GM18507 (cell line): ENCODE data around the gene LIPA.

Source experiments
- DNase-seq: peaks from one replicate; pipeline ENCODE4 v3.0.0; 2011; ENCODE audit warnings: low read depth; ENCODE audit not compliant: insufficient read length; ENCODE audit errors: extremely low spot score
- FAIRE-seq: peaks from 2 replicates; lab custom pipeline; 2011; peaks lifted over from hg19 to GRCh38; lab: Jason Lieb, UNC

The LIPA gene

GRCh38 chr10:89242840-89243568, 8.6 kb downstream of the LIPA start:
- peak; percentile 78 for FAIRE-seq

DNA sequence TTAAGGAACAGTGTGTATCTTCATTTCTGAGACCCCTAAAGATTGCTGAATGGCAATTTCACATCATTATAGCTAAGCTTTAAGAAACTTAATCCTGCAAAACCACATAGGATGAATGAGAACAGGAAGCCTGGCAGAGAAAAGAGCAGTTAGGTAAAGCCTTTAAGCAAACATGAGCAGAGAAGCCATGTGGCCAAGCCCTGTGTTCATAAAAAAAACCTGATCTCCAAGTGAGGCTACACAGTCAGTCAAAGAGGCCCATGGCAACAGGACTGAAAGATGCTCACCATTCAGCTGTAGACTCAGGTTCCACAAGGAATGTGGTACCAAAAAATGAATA, 9.3 kb downstream of the LIPA start:
- peak; percentile 56 for FAIRE-seq

More at GRCh38 chr10:89242840-89243568, 8.6 kb downstream of the LIPA start:
- no peak for DNase-seq

DNA sequence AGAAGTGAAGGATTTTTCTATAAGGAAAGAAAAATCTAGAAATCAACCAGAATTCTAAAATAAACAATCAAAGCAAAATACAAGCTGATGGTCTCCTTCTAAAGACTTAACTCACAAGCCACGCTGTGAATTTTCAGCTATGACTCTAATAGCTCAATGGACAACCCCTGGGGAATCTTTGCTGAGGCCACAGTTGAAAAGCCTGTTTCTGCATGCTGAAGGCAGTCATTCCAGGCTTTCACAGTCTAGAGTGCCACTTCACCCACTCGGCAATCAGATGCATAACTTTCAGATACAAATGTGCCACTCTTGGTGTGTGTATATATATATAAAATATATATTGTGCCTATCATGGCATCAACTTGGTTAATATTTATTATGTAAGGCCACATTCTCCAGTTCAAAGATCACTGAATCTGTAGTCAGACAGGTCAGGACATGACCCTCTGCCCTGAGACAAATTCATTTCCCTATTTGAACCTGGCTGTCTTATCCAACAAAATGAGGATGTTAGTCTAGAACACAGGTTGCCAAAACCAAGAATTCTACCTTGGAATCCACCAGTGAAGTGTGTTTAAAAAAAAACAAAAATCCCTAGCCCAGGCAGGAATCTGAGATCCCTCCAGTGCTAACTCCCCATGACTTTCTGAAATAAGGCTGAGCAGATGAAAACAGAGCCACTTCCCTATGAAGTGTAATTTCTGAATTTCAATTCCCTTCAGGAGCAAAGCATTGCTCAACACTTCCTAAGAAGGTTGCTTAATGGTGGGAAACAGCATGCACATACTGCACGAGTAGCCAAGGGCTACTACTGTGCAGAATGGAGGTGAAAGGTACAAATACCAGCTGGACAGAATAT, 9.9 kb downstream of the LIPA start:
- DNase-seq = no peak
- FAIRE-seq = peak; percentile 76

More for the DNA sequence above, 9.3 kb downstream of the LIPA start:
- no peak for DNase-seq

- no peak for DNase-seq
- FAIRE-seq = peak; percentile 49
Measured at GRCh38 chr10:89241026-89241425, 10.5 kb downstream of the LIPA start.

GRCh38 chr10:89240519-89240918, 11.1 kb downstream of the LIPA start:
- FAIRE-seq (no peak), DNase-seq (no peak)

DNA sequence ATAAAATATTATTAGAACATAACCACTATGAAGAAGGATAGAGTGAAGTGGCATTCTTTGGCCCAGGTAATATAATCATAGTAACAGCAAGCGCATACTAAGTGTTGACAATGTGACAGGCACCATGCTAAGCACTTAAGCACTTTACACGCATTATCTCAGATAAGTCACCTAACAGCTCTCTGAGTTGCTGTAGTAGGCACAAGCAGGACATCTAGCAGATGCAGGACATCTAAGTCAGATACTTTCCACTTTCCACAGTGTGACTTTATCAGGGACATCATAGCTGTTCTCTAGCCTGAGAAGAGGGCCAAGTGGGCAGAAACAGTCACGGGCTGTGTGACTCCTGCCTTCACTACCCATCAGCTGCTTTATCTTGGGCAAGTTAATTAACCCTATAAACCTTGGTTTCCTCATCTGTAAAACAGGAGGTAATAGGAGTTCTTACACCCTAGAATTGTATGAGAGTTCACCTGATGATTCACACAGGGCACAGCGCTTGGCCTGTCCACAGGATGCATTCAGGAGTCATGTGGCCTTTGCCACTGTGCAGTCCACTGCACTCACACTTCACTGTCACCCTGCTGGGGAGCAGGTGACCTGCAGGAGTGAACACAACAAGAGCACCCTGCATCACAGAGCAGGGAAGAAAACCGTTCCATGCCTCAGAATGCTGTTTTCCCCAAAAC, 12.5 kb downstream of the LIPA start:
- no peak for FAIRE-seq
- no peak for DNase-seq

- no peak for DNase-seq
Measured at GRCh38 chr10:89237849-89238248, 13.7 kb downstream of the LIPA start.

GRCh38 chr10:89236226-89236797, 15.3 kb downstream of the LIPA start:
- no peak for FAIRE-seq

More at GRCh38 chr10:89237849-89238248, 13.7 kb downstream of the LIPA start:
- no peak for FAIRE-seq

GRCh38 chr10:89235073-89235798, 16.3 kb downstream of the LIPA start:
- DNase-seq (no peak), FAIRE-seq (no peak)

More at GRCh38 chr10:89236226-89236797, 15.3 kb downstream of the LIPA start:
- DNase-seq = no peak

DNA sequence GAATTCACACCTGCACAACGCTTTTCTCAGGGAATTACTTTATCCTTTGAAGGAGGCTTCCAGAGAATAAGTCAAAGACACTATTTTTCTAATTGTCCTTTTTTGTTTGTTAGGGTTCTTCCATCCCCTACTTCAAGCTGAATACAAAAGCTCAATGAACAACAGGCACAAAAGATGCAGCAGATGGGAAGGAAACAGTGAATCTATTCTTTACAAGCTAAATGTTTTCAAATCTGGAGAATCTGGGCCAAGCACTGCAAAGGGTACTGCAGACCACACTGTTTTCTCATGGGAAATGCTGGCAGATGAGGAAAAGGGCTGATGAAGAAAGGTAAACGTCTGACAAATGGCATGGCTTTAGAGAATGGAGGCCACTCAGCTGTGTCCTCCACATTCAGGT, 18.5 kb downstream of the LIPA start:
- DNase-seq (no peak), FAIRE-seq (no peak)

DNA sequence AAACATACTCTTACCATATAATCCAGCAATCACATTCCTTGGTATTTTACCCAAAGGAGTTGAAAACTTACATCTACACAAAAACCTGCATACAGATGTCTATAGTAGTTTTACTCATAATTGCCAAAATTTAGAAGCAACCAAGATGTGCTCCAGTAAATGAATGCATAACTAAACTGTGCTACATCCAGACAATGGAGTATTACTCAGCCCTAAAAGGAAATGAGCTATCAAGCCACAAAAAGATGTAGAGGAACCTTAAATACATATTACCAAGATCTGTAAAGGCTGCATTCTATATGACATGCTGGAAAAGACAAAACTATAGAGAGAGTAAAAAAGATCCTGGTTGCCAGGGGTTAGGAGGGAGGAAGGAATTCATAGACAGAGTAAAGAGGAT, 22.6 kb downstream of the LIPA start:
- FAIRE-seq (peak; percentile 29), DNase-seq (no peak)

DNA sequence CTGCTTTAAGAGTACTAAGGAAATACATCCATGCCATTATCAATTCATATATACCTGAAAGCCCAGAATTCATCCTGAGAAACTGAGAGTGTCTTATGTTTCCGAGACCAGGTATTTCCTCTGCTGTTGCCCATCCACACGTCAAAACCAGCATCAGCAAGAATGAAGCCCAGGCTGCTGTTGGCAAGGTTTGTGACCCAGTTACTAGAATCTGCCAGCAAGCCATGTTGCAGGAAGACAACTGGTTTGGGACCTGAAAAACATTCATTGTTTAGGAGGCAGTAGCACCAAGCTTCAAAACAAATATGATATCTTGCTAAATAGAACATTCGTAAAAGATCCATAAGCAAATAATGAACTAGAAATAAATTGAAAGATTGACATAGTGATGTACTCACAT, 23.4 kb downstream of the LIPA start:
- FAIRE-seq (no peak), DNase-seq (no peak)

DNA sequence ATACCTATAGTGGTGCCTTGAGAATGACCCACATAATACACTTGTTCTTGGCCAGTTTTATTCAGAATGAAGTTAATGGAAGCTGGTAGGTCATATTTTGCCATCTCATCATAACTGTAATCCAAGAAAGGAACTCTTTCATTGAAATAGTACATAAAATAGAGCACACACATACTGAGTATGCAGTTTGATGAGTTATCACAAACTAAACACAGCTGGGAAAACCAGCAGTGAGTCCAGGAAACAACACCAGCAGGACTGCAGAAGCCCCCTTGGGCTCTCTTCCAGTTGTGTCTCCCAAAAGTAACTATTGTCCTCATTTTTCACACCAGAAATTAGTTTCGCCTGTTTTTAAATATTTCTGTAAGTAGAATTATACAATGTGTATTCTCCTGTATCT, 24.7 kb downstream of the LIPA start:
- FAIRE-seq = no peak
- DNase-seq = no peak

DNA sequence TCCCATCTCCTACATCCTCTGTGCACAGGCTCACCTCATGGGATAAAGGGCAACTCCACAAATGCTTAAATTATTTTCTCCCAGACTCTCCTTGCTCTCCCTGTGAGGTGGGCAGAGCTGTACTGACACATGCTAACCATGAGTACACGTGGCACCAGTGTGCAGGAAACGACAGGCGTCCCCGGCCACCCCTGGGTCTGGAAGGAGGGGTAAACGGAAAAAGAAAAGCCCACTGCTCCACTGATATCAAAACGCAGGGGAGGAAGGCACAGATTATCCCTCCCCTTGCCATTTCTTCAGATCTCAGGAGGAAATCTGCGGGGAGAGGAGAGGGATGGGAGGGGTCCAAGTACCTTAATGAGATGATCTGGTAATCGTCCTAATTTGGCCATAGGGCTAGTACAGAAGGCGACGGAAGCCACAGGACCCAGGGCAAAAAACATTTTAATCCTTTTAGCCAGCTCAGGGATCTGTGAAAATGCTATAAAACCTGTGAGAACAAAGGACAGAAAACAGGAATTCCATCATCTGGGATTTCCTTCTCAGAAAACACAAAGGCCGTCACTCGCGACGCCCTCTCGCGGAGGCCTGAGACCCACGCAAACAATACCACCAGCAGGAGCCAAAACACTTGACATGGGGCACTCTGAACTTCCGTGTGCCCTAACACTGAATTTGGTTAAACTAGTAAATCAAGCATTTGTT, 26.7 kb downstream of the LIPA start:
- FAIRE-seq (no peak), DNase-seq (no peak)

DNA sequence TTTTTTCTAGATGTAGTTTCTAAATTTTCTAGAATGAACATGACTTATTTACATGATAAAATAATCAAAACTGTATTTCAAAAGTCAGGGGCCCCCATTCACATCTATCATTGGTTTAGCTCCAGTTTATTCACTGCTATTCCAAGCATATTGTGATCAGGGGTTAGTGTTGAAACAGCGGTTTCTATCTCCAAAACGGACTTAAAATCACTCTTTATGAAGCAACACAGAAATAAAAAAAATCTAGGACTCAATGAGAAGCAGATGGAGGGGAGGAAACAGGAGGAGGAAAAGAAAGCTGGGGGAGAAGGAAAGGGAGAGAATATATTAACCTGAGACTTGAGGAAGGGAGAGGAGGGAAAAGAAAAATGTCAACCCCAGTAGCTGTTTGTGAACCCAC, 29.7 kb downstream of the LIPA start:
- DNase-seq = no peak
- FAIRE-seq = no peak

DNA sequence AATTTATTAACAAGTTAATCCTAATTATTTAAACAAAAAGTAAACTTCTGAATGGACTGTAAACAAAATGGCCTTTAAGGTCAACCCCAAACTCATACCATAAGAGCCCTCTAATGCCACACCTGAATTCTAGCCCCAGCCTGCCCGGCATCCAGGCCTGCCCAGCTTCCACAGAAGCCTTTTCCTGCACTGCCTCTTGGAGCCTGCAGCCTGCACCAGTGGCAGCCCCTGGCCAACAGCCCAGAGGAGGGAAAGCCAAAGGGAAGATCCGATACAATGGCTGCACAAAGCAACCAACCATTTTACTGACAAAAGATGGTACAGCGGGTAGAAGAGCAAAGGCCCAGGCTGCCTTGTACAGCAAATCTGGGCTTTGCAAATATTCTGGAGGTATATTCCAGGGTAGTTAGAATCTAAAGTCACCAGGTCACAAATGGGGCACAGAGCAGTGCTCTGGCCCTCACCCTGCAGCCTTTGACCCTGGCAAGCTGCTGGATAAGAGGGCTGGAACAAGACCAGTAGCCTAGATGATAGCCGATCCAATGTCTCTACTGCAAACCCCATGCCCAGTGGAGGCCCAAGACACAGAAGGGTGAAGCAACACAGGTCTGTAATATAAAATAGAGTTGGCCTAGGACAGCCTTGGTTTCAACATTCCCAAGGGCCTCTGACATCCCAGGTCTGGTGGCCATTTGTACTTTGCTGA, 31.9 kb downstream of the LIPA start:
- DNase-seq (no peak), FAIRE-seq (no peak)

DNA sequence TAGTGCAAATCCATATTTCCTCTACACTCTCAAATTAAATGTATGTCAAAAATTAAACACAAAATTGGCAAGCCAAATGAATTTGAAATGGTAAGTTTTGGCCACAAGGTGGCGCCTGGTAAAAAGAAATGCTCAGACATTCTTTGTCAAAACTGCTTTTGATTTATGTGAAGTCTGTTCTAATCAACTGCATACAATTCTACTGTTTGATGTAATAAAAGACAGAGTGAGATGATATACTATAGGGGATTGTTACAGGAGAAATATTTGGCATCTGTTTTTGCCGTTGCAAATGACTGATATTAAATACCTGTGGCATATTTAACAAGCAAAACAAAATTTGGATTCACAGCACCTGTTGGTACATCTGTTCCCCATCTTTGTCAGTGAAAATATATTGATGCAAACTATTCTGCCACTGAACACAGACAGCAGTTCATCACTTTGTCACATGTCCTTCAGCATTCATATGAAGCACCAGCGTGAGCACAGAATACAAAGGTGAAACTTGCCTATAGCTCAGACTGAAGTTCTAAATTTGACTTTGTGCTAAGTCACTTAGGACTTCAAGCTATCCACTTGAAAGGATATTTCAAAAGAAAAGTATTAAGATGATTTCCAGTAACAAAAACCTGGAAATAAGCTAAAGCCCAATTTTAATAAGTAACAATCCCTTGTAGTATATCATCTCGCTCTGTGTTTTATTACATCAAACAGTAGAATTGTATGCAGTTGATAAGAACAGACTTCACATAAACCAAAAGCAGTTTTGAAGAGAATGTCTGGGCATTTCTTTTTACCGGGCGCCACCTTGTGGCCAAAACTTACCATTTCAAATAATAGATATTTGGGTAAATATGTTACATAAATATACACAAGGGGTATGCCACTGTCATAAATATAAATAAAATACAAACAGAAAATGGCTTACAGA, 34.3 kb downstream of the LIPA start:
- peak; percentile 90 for FAIRE-seq
- no peak for DNase-seq
